GM18499 (cell line): ENCODE measurements around the gene SGSM1.

Experiments used
- ATAC-seq: cut with Tn5 transposase; IDR thresholded peaks from one replicate; pipeline ENCODE4 v1.9.1; 2021; ENCODE audit warnings: moderate number of reproducible peaks; ENCODE audit not compliant: insufficient read depth, unreplicated experiment

SGSM1 gene

DNA sequence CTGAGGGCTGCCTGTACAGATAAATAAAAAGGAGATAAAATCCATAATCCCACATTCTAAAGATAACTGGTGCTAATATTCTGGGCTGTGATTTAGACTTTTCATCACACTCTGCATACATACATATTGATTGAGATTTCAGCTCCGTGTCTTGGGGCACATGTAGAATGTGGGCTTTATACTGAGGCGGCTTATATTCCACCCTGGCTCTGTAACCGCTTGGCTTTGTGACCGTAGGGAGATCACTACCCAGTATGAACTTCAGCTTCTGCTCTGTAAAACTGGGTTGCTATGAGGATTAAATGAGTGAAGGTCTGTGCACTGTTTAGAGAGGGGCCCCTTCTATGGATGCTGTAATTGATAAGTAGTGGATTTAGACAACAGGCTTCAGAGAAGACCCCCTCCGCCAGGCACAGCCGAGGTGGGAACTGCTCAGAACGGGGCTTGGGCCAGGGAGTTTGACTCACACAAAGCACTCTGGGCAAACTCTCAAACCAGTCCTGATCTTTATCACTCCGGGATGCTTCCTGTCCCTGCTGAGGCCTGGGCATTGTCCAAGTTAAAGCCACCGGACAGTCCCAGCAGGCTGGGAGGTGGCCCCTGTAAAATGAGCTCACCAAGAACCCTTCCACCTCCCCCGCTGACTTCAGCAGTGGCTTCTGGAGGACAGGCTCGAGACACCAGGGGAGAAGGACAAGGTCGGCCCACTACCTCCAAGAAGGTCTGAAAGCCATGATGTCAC, 163.7 kb downstream of the SGSM1 start:
- ATAC-seq = no peak

- no peak for ATAC-seq
Measured at GRCh38 chr22:24972369-24972768, 166.4 kb downstream of the SGSM1 start.

- no peak for ATAC-seq
Measured at GRCh38 chr22:24973872-24974271, 167.9 kb downstream of the SGSM1 start.

- ATAC-seq = no peak
Measured at GRCh38 chr22:24975125-24975640, 169.2 kb downstream of the SGSM1 start.

GRCh38 chr22:24975813-24976341, 169.9 kb downstream of the SGSM1 start:
- ATAC-seq = no peak

DNA sequence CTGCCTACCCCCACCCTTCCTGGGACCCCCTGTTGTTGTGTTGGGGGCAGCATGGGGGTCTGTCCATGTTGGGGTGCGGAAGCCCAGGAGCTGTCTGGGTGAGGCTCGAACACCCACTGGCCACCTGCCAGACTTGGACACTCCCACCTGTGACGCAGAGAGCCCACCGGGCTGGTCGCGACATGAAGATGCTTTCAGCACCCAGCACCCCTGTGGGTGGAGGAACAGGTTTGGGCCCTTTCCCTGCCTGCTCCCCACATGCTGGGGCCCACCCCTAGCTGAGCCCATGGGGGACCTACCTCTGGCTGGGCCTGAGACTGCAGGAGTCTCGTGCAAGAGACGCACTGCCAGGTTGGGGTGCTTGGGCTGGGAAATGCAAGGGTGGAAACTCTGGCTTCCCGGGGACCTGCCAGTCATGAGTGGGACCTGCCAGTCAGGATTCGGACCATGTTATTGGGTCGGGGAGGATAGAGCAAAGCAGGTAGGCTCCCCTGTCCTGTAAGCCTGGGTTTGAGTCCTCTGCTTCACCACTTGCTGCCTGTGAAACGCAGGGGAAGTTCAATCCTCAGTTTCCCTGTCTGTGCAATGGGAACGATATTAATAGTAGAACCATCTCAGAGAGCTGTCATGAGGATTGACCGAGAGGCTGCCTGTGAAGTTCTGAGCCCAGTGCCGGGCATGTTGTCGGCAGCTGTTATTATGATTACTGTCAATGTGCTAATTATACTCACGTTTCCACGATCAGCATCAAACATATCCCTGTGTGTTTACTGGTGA, 170.6 kb downstream of the SGSM1 start:
- ATAC-seq = no peak
